Stimulated activated effector memory CD8-positive, alpha-beta T cell treated with anti-CD3 and anti-CD28 coated beads, Interleukin-12 subunit alpha, Interleukin-12 subunit beta, amount 100 ng/mL, for 72 hours (primary cell): ENCODE data around the gene IGLL5.
"Not testable (repeated sequence)": the region's sequence is repeated elsewhere in the genome, so short reads cannot be mapped to it uniquely, and the experiment has no call there.

Experiments
- ATAC-seq: fragments of 150-1000 bp; cut with Tn5 transposase; 2 replicates; pipeline ENCODE4 v1.10.0; 2021
- DNase-seq, 2 donors: peaks; one replicate each; pipeline ENCODE4 v3.0.0; 2021 to 2022; ENCODE audit warnings: low spot score in 2 of 2
- H3K27ac Mint-ChIP-seq: one replicate; pipeline ENCODE4 v1.8.0; 2022; ENCODE audit warnings: mild to moderate bottlenecking, mixed read lengths
- H3K36me3 Mint-ChIP-seq: one replicate; pipeline ENCODE4 v1.8.0; 2022; ENCODE audit warnings: mild to moderate bottlenecking, mixed read lengths
- H3K4me1 Mint-ChIP-seq: one replicate; pipeline ENCODE4 v1.8.0; 2022; ENCODE audit warnings: mixed read lengths
- H3K4me3 Mint-ChIP-seq: one replicate; pipeline ENCODE4 v1.8.0; 2022; ENCODE audit warnings: mild to moderate bottlenecking, mixed read lengths
- H3K9me3 Mint-ChIP-seq: one replicate; pipeline ENCODE4 v1.8.0; 2022; ENCODE audit warnings: mixed read lengths

Gene IGLL5

DNA sequence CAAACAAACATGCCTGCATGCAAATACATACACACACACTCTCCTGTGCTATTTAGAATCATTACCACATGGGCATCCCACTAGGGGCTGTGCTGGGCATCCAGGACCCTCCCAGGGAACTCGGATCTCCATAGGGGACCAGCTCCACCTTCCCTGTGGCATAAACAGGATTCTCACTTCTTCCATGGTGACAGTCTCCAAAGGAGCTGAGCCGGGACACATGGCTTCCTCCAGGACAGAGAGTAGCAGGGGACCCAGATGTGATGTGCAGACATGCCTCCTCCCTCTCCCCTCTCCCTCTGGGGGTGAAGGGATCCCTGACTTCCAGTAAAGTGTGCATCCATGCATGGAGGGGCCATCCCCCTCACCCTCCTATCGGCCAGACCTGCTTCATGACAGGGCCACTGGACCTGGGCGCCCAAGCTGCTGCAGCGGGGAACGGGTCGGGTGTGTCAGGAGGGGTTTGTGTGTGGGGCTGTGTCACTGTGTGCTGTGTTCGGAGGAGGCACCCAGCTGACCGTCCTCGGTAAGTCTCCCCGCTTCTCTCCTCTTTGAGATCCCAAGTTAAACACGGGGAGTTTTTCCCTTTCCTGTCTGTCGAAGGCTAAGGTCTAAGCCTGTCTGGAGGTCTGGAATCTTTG lies 33.4 kb downstream of the IGLL5 start:
- H3K4me3 Mint-ChIP-seq: no peak overlapping the region
- peaks cover 5% of the 10 kb centered on the region for H3K4me1 Mint-ChIP-seq
- no peak overlapping the region for H3K27ac Mint-ChIP-seq
- no peaks in the 10 kb centered on the region for H3K9me3 Mint-ChIP-seq
- ATAC-seq (no peak), DNase-seq (no peak)
- H3K36me3 Mint-ChIP-seq: no peaks in the 10 kb centered on the region

DNA sequence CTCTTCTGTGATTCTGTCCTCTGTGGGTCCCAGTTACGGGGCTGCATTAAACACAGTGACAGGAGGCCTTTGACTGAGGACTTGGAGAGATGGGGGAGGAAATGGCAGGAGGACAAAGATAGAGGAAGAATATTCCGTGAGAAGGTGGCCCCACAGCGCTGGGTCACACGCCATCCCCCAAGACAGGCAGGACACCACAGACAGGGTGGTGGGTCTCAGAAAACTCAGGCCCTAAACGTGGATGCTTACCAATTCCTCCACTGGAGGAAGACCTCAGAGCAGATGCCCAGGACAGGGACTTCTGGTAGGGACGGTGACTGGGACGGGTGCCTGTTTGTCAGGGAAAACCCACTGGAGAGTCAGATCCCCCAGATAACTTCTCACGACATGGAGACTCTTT lies 34.0 kb downstream of the IGLL5 start:
- Mint-ChIP-seq H3K4me3 (no peak overlapping the region), H3K36me3 (no peaks in the 10 kb centered on the region), H3K9me3 (no peaks in the 10 kb centered on the region), H3K27ac (peak overlapping the region; percentile 72), H3K4me1 (peaks cover 5% of the 10 kb centered on the region)
- DNase-seq (no peak), ATAC-seq (no peak)

DNA sequence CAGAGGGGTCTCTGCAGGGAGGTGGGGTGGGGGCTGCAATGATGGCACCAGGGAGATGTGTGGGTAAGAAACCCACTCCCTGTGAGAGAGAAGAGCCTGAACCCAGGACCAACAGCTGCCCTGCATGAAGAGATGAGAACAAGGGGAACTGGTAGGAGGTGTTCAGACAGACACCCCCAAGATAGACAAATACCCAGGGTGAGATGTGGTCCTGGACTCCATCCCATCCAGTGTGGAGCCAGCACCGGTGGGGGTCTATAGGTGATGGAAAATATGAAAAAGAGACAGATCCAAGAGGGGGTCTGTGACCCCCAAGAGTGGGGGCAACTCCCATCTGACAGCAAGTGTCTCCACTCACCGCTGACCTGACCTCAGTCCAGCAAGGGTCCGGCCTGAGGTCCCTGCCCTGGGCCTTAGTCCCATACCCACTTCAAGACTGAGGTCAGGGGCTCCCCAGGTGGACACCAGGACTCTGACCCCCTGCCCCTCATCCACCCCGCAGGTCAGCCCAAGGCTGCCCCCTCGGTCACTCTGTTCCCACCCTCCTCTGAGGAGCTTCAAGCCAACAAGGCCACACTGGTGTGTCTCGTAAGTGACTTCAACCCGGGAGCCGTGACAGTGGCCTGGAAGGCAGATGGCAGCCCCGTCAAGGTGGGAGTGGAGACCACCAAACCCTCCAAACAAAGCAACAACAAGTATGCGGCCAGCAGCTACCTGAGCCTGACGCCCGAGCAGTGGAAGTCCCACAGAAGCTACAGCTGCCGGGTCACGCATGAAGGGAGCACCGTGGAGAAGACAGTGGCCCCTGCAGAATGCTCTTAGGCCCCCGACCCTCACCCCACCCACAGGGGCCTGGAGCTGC lies 34.7 kb downstream of the IGLL5 start:
- not testable (repeated sequence) for H3K4me1 Mint-ChIP-seq, H3K9me3 Mint-ChIP-seq, ATAC-seq, DNase-seq, H3K4me3 Mint-ChIP-seq, H3K36me3 Mint-ChIP-seq
- peak overlapping the region; percentile 72 for H3K27ac Mint-ChIP-seq

DNA sequence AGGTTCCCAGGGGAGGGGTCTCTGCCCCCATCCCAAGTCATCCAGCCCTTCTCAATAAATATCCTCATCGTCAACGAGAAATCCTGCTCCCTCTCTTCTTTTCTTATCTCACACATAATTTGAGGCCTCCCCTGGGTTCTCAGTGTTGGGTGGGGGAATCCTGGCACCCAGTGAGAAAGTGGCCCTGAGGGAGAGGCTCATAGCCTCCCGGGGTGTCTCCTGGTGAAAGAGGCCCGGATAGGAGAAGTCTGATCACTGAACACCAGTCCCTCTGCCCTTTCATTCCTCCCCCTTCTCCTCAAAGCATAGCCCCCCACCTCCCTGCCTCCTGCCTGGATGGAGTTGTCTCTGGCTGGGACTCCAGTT lies 35.3 kb downstream of the IGLL5 start:
- Mint-ChIP-seq H3K9me3 (no peaks in the 10 kb centered on the region), H3K27ac (no peak overlapping the region), H3K4me1 (peaks cover 14% of the 10 kb centered on the region), H3K4me3 (no peak overlapping the region), H3K36me3 (no peaks in the 10 kb centered on the region)
- no peak for ATAC-seq
- no peak for DNase-seq

DNA sequence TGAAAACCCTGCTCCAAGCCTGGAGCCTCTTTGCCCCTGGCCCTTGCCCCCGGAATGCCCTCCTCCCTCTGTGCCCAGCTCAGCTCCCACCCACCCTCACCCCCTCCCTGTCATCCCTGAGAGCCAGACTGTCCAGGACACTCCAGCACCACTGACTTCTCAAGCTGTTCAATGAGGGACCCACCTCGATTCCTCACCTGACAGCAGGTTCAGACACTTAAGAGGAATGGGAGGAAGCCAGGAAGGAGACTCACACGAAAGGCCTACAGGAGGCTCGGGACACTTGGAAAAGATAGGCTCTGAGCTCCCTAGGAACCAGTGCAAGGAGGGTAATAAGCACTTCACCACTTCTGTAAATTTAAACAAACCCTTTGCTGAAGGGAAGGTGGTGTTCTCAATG lies 35.8 kb downstream of the IGLL5 start:
- H3K4me1 Mint-ChIP-seq: peaks cover 18% of the 10 kb centered on the region
- no peaks in the 10 kb centered on the region for H3K9me3 Mint-ChIP-seq
- no peak for ATAC-seq

DNA sequence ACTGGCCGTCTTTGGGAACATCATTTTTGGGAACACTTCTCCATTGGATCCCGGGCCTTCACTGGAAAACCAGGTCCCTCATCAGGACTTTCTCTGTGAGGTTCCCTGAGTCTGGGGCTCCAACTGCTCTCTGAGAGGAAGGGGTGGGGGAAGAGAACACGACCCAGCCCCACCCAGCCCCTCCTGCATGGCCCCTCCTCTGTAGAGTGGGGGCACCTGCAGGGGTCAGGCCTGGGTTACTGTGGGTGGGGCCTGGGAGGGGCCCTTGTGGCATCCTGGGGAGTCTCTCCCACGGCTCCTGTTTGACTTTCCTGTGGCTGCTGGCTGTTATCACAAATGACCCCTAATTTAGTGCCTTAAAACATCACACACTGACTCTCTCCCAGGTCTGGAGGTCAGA lies 36.3 kb downstream of the IGLL5 start:
- Mint-ChIP-seq H3K9me3 (no peaks in the 10 kb centered on the region), H3K4me3 (no peak overlapping the region), H3K4me1 (peaks cover 23% of the 10 kb centered on the region), H3K27ac (no peak overlapping the region), H3K36me3 (no peaks in the 10 kb centered on the region)
- ATAC-seq (no peak), DNase-seq (no peak)

More for the DNA sequence above, 35.8 kb downstream of the IGLL5 start:
- Mint-ChIP-seq H3K36me3 (no peaks in the 10 kb centered on the region), H3K27ac (no peak overlapping the region), H3K4me3 (no peak overlapping the region)
- no peak for DNase-seq

DNA sequence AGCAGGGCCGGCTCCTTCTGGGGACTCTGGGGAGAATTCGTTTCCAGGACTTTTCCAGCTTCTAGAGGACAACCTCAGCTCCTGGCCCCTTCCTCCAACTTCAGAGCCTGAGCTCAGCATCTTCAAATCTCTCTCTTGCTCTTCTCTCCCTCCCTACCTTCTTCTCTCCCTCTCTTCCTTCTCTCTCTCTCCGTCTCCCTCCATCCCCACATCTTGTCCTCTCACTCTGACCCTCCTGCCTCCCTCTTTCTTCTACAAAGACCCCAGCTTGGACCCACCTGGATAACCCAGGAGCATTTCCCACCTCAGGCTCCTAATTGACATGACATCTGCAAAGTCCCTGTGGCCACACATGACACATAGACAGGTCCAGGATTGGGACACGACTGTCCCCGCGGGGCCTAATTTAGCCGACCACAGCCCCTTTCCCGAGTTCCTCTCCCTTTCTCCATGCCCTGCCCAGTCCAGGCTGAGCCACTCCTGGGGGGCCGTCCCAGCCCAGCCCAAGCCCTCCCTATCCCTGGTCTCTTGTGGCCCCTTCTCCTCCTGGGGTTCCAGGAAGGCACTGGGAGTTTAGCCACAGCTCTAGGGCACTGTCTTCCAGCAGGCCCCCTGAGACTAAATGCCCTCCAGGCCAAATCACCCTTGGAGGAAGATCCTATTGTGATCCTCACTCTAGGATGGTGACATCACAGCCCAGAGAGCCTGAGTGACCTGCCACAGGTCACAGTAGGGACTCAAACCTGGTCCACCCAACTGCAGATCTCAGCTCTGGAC lies 36.9 kb downstream of the IGLL5 start:
- Mint-ChIP-seq H3K36me3 (no peaks in the 10 kb centered on the region), H3K9me3 (no peaks in the 10 kb centered on the region), H3K27ac (no peak overlapping the region), H3K4me3 (no peak overlapping the region), H3K4me1 (peaks cover 30% of the 10 kb centered on the region)
- ATAC-seq: no peak
- no peak for DNase-seq

DNA sequence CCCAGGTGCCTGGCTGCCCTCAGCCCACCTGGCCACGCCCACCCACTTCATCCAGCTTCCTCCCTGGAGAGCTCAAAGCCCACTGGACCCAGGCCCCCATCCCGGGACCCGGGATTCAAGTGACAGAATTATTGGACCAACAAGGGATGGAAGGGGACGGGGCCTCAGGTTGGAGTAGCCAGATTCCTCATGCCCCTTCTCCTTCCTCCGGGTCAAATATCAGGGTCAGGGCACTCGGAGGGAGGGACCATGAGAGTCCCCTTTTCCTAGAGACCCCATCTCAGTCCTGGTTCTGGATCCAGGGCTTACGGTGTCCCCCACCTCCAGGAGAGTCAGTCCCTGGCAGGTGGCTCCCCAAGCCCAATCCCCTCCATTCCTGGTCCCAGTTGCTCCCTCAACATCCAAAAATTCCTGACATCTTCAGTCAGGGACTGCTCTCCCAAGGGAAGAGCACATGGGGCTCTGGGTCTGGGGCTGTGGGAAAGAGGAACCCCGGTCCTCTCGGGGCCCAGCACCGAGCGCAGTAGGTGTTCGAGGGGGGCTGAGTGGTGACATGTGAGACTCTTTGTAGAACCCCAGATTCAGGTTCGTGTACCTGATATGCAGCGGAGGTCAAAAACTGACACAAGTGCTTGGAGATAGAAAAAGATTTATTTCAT lies 37.7 kb downstream of the IGLL5 start:
- Mint-ChIP-seq H3K4me1 (peaks cover 37% of the 10 kb centered on the region), H3K9me3 (no peaks in the 10 kb centered on the region), H3K36me3 (no peaks in the 10 kb centered on the region), H3K27ac (no peak overlapping the region), H3K4me3 (no peak overlapping the region)
- no peak for ATAC-seq
- DNase-seq: no peak

DNA sequence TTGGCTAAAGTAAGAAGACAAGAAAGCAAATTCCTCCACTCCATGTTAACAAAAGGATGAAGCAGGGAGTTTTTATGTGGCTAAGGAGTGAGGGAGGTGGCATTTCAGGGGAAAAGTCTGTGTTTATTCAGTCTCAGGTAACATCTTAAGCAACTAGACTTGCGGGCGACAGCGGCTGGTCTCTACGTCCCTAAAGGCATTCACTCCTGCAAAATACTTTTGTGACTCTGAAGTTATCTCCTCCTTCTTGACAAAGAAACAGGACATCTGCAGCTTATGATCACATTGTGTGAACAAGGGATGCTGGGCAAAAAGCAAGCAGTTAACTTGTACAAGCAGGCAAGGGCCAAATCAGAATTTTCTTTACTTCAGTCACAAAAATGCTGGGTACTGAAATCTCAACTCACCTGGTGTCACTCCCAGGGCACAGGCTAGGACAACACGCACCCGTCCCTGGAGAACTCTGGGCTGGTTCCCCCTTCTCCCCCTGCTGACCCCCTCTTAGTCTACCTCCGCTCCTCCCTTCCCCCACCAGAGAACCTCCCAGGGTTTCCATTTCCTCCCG lies 38.3 kb downstream of the IGLL5 start:
- no peak overlapping the region for H3K27ac Mint-ChIP-seq
- ATAC-seq (no peak), DNase-seq (no peak)
- H3K4me3 Mint-ChIP-seq: no peak overlapping the region
- H3K9me3 Mint-ChIP-seq: no peaks in the 10 kb centered on the region
- no peaks in the 10 kb centered on the region for H3K36me3 Mint-ChIP-seq
- peaks cover 37% of the 10 kb centered on the region for H3K4me1 Mint-ChIP-seq

DNA sequence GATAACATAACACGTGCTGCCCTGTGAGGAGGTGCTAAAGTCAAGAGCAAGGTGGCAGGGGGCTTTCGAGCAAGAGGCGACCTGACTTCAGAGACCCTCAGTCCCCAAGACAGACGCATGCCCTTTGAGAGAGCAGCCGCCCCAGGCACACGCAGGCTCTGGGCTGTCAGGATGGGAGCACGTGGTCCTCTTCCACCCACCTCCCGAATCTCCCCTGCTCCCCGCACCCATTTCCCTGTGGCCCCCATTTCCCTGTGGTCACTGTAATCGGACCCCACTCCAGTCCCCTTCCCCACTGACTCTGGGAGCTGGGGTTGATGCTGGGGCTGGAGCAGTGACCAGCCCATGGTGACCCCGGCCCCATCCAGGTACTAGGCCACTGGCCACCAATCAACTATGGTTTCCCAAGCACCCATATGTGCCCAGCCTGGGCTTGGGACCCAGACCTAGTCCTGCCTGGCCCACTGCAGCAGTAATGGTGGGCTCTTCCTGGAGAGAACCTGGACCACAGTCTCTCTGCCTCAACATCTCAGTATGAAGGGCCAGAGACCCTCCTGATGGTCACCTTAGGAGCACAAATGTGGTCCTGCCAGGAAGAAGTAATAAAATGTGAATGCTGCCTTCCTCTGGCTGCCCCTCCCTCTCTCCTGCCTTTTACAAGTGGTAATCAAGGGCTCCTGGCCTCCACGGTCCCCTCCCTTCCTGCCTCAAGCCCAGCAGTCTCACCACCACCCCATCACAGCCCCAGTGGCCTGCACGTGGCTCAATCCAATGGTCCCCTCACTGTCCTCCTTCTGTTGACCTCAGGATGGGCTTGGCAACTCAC lies 39.0 kb downstream of the IGLL5 start:
- Mint-ChIP-seq H3K27ac (peak overlapping the region; percentile 81), H3K4me3 (no peak overlapping the region)

DNA sequence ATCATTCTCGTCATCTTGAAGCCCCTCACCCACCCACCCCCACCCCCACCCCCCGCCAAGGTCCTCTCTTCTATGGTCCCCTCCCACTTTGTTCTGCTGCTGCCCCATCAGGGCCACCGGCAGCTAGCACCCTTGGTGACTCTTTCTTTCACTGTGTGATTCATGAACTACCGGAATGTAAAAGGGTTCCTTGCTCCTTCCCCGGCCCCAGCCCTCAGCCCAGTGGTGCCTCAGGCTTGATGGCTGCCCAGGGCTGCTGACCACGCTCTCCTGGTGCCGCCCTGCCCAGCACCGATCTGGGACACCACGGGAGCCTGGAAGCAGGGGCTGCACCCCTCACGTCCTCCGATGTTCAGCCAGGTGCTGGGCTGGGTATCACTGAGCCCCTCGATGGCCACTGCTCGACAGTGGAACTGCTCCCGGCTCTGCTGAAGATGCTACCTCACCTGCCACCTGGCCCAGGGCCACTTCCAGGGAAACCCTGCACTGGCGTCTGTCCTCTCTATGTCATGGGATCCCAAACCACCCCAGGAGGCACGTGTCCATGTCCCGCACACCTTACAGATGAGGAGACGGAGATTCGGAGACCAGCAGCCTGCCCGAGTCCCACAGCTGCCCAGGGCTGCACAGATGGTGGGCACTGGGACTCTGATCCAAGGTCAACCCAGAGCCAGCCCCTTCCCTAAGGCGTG lies 39.7 kb downstream of the IGLL5 start:
- peaks cover 42% of the 10 kb centered on the region for H3K4me1 Mint-ChIP-seq
- no peak for ATAC-seq
- peak overlapping the region; percentile 81 for H3K27ac Mint-ChIP-seq
- DNase-seq: no peak
- no peaks in the 10 kb centered on the region for H3K9me3 Mint-ChIP-seq
- H3K36me3 Mint-ChIP-seq: no peaks in the 10 kb centered on the region
- H3K4me3 Mint-ChIP-seq: no peak overlapping the region

More for the DNA sequence above, 39.0 kb downstream of the IGLL5 start:
- peaks cover 42% of the 10 kb centered on the region for H3K4me1 Mint-ChIP-seq
- DNase-seq (no peak), ATAC-seq (no peak)
- H3K36me3 Mint-ChIP-seq: no peaks in the 10 kb centered on the region
- H3K9me3 Mint-ChIP-seq: no peaks in the 10 kb centered on the region

DNA sequence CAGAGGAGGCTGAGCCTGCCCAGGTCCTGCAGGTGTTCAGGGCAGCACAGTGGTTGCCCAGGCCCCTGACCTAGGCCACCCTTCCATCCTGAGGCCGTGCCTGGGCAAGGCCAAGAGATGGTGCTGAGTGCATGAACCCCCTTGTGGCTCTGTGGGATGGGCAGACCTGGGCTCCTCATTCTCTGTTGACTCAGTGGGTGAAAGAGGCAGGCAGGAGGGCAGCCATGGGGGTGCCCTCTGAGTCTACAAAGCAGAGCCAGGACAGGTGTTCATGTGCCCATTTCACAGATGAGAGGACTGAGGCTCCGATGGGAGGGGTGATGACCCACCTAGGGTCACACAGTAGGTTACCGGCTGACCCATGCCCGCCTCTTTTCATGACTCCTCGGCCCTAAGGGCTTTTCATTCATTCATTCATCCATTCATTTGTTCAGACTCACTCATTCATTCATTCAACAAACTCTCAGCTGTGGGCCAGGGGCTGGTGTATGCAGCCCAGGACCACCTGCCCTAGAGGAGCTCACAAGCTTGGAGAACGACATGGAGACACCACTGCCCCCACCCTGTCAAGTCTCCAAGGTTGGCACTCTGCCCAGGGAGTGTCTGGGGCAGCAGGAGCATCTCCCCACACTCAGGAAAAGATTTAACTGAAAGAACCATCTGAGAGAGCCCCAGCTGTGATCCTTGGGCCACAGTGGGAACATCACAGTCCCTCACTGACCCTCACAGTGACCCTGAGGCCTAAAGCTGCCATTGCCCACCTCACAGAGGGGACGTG lies 40.5 kb downstream of the IGLL5 start:
- ATAC-seq: no peak
- H3K4me1 Mint-ChIP-seq: peaks cover 43% of the 10 kb centered on the region
- H3K36me3 Mint-ChIP-seq: no peaks in the 10 kb centered on the region
- H3K4me3 Mint-ChIP-seq: peak overlapping the region; percentile 13
- peak overlapping the region; percentile 81 for H3K27ac Mint-ChIP-seq
- no peaks in the 10 kb centered on the region for H3K9me3 Mint-ChIP-seq
- no peak for DNase-seq

DNA sequence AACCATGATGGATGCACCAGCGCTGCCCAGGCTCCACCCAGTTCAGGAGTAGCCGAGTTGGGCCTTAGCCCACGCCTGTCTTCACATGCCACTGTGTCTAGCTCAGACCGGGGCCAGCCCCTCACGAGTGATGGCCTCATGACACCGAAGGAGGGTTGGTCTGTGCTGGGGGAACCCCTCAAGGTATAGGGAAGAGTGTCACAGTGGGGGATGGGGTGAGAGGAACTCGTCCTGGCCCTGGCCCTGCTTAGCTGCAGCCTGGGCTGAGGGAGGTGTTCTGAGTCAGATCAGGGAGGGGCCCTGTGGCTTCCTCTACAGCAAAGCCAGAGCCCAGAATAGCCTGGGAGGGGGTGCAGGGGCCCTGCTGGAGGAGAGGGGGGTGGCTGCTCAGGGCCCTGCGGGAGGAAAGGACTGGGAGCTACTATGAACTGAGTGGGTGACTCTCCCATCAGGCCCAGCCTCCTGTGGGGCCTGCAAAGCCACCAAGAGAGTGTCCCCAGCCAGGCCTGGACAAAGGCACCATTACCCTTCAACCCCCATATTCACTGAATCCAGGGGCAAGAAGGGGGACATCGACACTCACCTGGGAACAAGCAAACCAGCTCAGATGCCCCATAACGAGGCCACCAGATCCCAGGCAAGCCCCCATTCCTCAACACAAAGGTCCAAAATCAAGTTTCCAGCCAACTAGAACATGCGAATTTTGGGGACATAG lies 41.2 kb downstream of the IGLL5 start:
- peak overlapping the region; percentile 81 for H3K27ac Mint-ChIP-seq
- peak overlapping the region; percentile 13 for H3K4me3 Mint-ChIP-seq
- no peaks in the 10 kb centered on the region for H3K9me3 Mint-ChIP-seq
- H3K4me1 Mint-ChIP-seq: peaks cover 47% of the 10 kb centered on the region
- no peaks in the 10 kb centered on the region for H3K36me3 Mint-ChIP-seq
- ATAC-seq (peak; percentile 92), DNase-seq (peak; percentile 22 to 62)
